ENCODE data around the gene CLTCL1. TPM values are rescaled to one million over a fixed set of nuclear protein-coding genes. Genes with fewer than 3 reads are reported as not detected.
"Not testable (repeated sequence)": the region's sequence is repeated elsewhere in the genome, so short reads cannot be mapped to it uniquely, and the experiment has no call there.

Gene CLTCL1
- total RNA-seq, 2 experiments from 2014 or later = 0.93 to 1.1 TPM

DNA sequence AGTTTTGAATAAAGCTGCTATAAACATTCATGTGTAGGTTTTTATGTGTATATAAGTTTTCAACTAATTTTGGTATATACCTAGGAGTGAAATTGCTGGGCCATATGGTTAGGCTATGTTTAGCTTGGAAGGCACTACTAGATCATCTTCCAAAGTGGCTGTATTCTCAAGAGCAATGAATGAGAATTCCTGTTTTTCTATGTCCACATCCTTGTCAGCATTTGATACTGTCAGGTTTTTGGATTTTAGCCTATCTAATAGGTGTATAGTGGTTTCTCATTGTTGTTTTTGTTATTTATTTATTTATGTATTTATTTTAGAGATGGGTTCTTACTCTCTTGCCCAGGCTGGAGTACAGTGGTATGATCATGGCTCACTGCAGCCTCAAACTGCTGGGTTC is 26.3 kb upstream of the CLTCL1 start:
- Mint-ChIP-seq H3K27me3 (no peaks in the 10 kb centered on the region), H3K4me3 (no peak overlapping the region), H3K9me3 (peaks cover 19% of the 10 kb centered on the region), H3K4me1 (no peaks in the 10 kb centered on the region), H3K36me3 (ENCODE audit: low read depth) (no peaks in the 10 kb centered on the region), H3K27ac (no peak overlapping the region)
- POLR2A ChIA-PET = no interaction called here
- CTCF ChIA-PET = no interaction called here
- DNase-seq = no peak

DNA sequence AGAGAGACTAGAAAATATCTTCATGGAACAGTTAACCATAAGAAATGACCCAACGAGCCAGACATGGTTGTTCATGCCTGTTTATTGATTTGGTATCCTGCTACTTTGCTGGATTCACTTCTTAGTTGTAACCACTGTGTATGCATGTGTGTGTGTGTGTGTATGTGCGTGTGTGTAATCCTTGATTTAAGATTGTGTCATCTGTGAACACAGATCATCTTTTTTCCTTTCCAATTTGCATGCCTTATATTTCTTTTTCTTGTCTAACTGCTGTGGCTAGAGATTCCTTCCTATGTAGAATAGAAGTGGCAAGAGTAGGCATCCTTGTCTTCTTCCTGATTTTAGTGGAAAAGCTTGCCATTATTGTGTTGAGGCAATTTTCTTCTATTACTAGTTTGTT is 16.4 kb upstream of the CLTCL1 start:
- no peaks in the 10 kb centered on the region for H3K36me3 Mint-ChIP-seq (ENCODE audit: low read depth)
- H3K4me3 Mint-ChIP-seq = no peak overlapping the region
- ChIA-PET POLR2A (no interaction called here), CTCF (no interaction called here)
- H3K27ac Mint-ChIP-seq = no peak overlapping the region
- peaks cover 2% of the 10 kb centered on the region for H3K27me3 Mint-ChIP-seq
- H3K9me3 Mint-ChIP-seq = no peaks in the 10 kb centered on the region
- no peak for DNase-seq
- no peaks in the 10 kb centered on the region for H3K4me1 Mint-ChIP-seq

DNA sequence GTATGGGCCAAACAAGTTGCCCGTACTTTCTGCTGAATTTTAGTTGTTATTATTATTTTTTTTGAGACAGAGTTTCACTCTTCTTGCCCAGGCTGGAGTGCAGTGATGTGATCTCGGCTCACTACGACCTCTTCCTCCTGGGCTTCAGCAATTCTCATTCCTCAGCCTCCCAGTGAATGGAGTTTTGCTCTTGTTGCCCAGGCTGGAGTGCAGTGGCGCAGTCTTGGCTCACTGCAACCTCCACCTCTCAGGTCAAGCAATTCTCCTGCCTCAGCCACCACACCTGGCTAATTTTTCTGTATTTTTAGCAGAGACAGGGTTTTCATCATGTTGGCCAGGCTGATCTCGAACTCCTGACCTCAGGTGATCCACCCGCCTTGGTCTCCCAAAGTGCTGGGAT is 15.0 kb upstream of the CLTCL1 start:
- H3K27me3 Mint-ChIP-seq; H3K36me3 Mint-ChIP-seq (ENCODE audit: low read depth); H3K27ac Mint-ChIP-seq; H3K4me1 Mint-ChIP-seq; H3K9me3 Mint-ChIP-seq; DNase-seq; H3K4me3 Mint-ChIP-seq; POLR2A ChIA-PET; CTCF ChIA-PET: not testable (repeated sequence)

DNA sequence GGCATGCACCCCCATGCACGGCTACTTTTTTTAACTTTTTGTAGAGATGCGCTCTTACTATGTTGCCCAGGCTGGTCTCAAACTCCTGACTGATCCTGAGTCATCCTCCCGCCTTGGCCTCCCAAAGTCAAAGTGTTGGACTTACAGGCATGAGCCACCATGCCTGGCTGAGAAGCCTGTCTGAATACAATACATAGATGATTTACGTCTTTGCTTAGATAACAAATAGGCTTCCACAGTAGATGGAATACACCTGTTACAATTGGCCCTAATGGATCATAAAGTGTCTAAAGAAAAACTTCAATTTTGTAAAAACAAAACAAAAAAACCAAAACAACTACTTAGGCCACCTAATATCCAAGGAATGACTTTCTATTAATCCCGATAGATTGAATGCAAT is 13.0 kb upstream of the CLTCL1 start:
- DNase-seq = no peak
- H3K27me3 Mint-ChIP-seq = peaks cover 2% of the 10 kb centered on the region
- H3K27ac Mint-ChIP-seq = no peak overlapping the region
- H3K4me3 Mint-ChIP-seq = no peak overlapping the region
- no peaks in the 10 kb centered on the region for H3K36me3 Mint-ChIP-seq (ENCODE audit: low read depth)
- H3K9me3 Mint-ChIP-seq = no peaks in the 10 kb centered on the region
- CTCF ChIA-PET = interaction anchor here (0.7 kb wide), 1 partner anchor 110 kb away, joined by 3 read pairs; no protein-coding TSS in a partner anchor
- no peaks in the 10 kb centered on the region for H3K4me1 Mint-ChIP-seq
- POLR2A ChIA-PET = no interaction called here

DNA sequence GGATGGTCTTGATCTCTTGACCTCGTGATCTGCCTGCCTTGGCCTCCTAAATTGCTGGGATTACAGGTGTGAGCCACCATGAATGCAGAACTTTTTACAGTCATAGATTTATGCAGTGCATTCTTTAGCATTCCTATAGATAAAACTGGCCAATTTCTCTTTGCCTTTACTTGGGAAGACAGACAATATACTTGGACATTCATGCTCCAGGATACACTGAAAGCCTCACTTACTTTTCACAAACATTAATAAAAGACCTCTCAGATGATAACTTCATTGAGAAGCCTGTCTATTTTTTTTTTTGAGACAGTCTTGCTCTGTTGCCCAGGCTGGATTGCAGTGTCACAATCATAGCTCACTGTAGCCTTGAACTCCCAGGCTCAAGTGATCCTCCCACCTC is 12.3 kb upstream of the CLTCL1 start:
- Mint-ChIP-seq H3K4me3 (no peak overlapping the region), H3K36me3 (ENCODE audit: low read depth) (no peaks in the 10 kb centered on the region), H3K9me3 (no peaks in the 10 kb centered on the region), H3K27ac (no peak overlapping the region), H3K27me3 (peaks cover 2% of the 10 kb centered on the region), H3K4me1 (no peaks in the 10 kb centered on the region)
- ChIA-PET POLR2A (no interaction called here), CTCF (no interaction called here)
- no peak for DNase-seq

DNA sequence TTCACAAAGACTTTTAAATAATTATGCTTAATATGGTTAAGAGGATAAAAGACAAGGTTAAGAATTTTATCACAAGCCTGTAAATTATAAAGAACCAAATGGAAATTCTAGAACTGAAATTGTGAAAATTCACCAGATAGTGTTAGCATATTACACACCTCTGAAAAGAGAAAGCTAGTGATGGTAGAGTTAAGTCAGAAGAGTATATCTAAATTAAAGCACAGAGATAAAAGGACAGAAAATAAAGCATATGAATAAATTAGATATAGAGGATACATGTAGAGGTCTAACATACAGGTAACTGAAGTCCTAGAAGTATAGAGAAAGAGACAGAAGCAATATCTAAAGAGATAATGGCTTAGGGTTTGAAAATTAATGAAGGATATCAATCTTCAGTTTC is 4.2 kb upstream of the CLTCL1 start:
- no peak for DNase-seq
- no peaks in the 10 kb centered on the region for H3K9me3 Mint-ChIP-seq
- H3K4me3 Mint-ChIP-seq = no peak overlapping the region
- no peak overlapping the region for H3K27ac Mint-ChIP-seq
- H3K4me1 Mint-ChIP-seq = peaks cover 10% of the 10 kb centered on the region
- ChIA-PET POLR2A (no interaction called here), CTCF (interaction anchor here (0.6 kb wide), 2 partner anchors 118 to 144 kb away, joined by 3 to 6 read pairs; no protein-coding TSS in a partner anchor)
- H3K36me3 Mint-ChIP-seq (ENCODE audit: low read depth) = no peaks in the 10 kb centered on the region
- H3K27me3 Mint-ChIP-seq = peaks cover 4% of the 10 kb centered on the region

DNA sequence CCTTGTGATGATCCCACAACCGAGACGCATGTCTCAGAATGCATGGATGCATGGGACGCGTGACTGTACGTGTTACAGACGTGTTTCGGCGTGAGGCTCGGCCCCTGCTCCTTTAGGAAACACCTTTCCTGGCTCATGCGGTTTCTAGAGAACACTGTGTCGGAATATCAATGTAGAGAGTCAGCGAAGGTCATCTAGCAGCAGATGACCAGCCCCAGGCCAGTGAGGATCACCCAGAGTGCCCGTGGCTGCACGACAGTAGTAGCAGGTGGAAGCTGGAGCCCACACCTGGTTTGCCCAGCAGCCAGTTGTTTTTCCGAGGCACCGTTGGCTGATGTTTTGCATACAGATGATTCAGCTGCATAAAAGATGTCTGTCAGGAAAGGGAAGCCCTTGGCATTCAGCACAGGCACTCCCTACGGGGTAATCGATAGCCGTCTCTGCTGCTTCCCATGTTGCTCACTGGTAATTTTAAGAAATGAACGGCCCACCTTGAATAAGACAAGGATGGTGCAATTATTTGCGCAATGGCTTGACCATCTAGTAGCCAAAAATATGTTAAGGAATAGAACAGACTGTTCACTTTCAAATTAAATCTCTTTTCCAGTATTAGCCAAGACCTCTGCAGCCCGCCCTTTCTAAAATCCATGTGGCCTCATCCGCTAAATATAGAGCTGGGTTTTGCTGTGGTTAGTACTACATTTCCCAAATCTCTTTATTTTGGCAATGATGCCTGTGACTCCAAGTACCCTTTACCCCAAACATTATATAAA is 1.1 kb upstream of the CLTCL1 start:
- DNase-seq = no peak
- peaks cover 26% of the 10 kb centered on the region for H3K27me3 Mint-ChIP-seq
- peaks cover 25% of the 10 kb centered on the region for H3K4me1 Mint-ChIP-seq
- no peaks in the 10 kb centered on the region for H3K36me3 Mint-ChIP-seq (ENCODE audit: low read depth)
- no peak overlapping the region for H3K27ac Mint-ChIP-seq
- H3K4me3 Mint-ChIP-seq = peak overlapping the region; percentile 82
- POLR2A ChIA-PET = interaction anchor here (0.9 to 1.6 kb wide), 4 partner anchors 127 to 187 kb away, joined by 3 to 7 read pairs (median 3); partner anchors contain the start of genes CDC45 and ESS2
- CTCF ChIA-PET = interaction anchor here (1.4 to 1.6 kb wide), 3 partner anchors 113 to 182 kb away, joined by 3 to 5 read pairs (median 3); partner anchors contain the start of gene ESS2
- no peaks in the 10 kb centered on the region for H3K9me3 Mint-ChIP-seq

DNA sequence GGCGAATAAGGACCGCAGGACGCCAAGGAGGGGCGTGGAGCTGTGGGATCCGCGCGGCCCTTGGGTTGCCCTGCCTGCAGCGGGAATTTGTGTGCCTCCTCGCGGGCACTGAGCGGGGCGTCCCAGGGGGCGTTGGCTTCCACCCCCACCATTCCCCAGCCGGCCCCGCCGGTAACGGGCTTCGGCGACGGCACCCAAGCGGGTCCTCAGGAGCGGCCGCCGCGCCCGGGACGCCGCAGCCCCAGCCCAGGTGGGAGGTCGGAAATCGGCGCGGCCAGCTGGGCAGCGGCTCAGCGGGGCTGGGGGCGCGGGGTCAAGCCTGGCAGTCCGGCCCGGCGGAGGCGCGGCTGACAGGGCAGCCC is 320 bp downstream of the CLTCL1 start:
- ChIA-PET CTCF (interaction anchor here (1.4 to 1.6 kb wide), 2 partner anchors 111 to 146 kb away, joined by 3 to 5 read pairs; partner anchors contain the start of gene ESS2), POLR2A (interaction anchor here (0.8 to 1.6 kb wide), 4 partner anchors 112 to 169 kb away, joined by 3 to 7 read pairs (median 4); partner anchors contain the start of genes DGCR2, ESS2, HIRA and SLC25A1)
- peak; percentile 23 for DNase-seq
- H3K27ac Mint-ChIP-seq = no peak overlapping the region
- H3K4me3 Mint-ChIP-seq = peak overlapping the region; percentile 67
- no peaks in the 10 kb centered on the region for H3K36me3 Mint-ChIP-seq (ENCODE audit: low read depth)
- H3K9me3 Mint-ChIP-seq = no peaks in the 10 kb centered on the region
- peaks cover 37% of the 10 kb centered on the region for H3K27me3 Mint-ChIP-seq
- peaks cover 25% of the 10 kb centered on the region for H3K4me1 Mint-ChIP-seq

DNA sequence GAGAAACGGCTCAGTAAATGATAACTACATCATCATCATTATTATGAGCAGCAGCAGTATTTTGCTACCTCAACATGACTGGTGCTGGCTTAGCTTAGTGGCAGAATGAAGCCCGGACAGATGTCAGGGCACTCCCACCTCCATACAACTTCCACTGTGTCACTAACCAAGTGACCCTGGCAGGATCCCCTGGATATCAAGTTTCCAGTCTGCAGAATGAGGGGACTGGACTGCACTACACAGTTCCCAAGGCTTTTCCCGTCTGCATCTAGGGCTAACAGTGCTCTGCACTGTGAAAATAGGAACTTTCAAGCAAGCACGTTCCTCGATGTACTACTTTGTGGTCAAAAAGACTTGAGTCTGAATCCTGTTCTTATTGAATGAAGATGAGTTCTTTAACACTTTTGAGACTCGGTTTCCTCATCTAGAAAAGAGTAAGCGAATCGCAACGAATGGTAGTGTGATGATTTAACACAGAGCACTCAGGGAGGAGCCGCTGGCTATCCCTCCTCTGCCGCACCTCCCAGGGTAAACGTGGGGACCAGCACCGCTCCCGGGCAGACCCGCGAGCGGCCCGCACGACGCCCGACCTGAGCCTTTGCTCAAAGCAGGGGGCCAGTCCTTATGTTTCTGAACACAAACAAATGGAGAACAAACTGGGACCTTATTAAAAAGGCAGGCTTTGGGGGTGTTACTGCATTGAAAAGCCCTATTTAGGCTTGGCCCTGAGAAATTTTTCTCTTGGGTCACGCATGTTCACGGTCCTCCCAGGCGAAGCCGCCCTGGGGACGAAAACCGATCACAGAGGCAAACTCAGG is 910 bp downstream of the CLTCL1 start:
- Mint-ChIP-seq H3K27ac (no peak overlapping the region), H3K36me3 (ENCODE audit: low read depth) (no peaks in the 10 kb centered on the region), H3K27me3 (peaks cover 37% of the 10 kb centered on the region), H3K9me3 (no peaks in the 10 kb centered on the region), H3K4me3 (peak overlapping the region; percentile 67), H3K4me1 (peaks cover 25% of the 10 kb centered on the region)
- ChIA-PET CTCF (interaction anchor here (1.4 to 1.6 kb wide), 2 partner anchors 111 to 146 kb away, joined by 3 to 5 read pairs; partner anchors contain the start of gene ESS2), POLR2A (interaction anchor here (1.1 to 1.6 kb wide), 3 partner anchors 18 to 146 kb away, joined by 3 to 7 read pairs (median 3); partner anchors contain the start of genes ESS2 and HIRA)
- DNase-seq = no peak

DNA sequence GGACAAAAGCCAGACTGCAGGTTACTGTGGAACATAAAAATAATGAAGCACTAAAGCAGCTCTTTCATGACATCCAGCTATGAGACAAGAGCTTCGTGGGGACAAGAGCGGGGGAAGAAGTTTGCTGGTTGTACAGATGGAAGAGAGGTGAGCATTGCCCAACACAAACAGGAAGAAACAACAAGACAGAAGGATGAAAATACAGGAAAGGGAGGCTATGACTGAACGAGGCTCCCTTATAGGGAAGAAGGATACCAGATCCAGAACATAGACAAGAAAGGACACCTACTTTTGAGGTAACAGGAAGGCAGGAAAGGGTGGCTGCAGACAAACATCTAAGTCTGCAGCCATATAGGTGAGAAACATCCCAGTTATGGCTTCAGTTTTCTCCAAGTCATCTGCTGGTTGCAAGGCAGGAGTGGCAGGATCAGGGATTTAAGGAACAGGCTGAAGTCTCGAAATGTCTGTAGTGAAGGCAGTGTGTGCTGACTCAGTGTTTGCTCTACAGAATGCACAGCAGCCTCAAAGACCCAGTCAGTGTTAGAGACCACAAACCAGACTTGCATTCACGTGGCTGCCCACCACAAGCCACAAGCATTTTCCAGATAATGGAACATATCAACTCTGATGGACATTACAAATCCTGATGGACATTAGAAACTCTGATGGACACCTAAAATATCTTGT is 1.9 kb downstream of the CLTCL1 start:
- no peak overlapping the region for H3K27ac Mint-ChIP-seq
- H3K4me1 Mint-ChIP-seq = peaks cover 25% of the 10 kb centered on the region
- no peaks in the 10 kb centered on the region for H3K36me3 Mint-ChIP-seq (ENCODE audit: low read depth)
- peak; percentile 22 for DNase-seq
- ChIA-PET CTCF (no interaction called here), POLR2A (interaction anchor here (1.1 kb wide), 1 partner anchor 17 kb away, joined by 3 read pairs; no protein-coding TSS in a partner anchor)
- no peak overlapping the region for H3K4me3 Mint-ChIP-seq
- no peaks in the 10 kb centered on the region for H3K9me3 Mint-ChIP-seq
- H3K27me3 Mint-ChIP-seq = peaks cover 37% of the 10 kb centered on the region

DNA sequence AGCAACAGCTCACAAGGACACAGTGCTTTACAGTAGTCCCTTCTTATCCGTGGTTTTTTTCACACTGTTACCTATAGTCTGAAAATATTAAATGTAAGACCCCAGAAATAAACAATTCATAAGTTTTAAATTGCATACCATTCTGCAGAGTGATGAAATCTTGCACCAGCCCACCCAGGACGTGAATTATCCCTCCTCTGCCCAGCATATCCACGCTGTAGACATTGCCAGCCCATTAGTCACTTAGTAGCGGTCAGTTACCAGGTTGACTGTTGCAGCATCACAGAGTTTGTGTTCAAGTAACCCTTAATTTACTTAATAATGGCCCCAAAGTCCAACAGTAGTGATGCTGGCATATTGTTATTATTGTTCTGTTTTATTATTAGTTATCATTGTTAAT is 3.6 kb downstream of the CLTCL1 start:
- no peak for DNase-seq
- H3K27me3 Mint-ChIP-seq = peaks cover 37% of the 10 kb centered on the region
- no peaks in the 10 kb centered on the region for H3K9me3 Mint-ChIP-seq
- H3K4me3 Mint-ChIP-seq = no peak overlapping the region
- peaks cover 25% of the 10 kb centered on the region for H3K4me1 Mint-ChIP-seq
- no peaks in the 10 kb centered on the region for H3K36me3 Mint-ChIP-seq (ENCODE audit: low read depth)
- POLR2A ChIA-PET = no interaction called here
- CTCF ChIA-PET = no interaction called here
- H3K27ac Mint-ChIP-seq = no peak overlapping the region

DNA sequence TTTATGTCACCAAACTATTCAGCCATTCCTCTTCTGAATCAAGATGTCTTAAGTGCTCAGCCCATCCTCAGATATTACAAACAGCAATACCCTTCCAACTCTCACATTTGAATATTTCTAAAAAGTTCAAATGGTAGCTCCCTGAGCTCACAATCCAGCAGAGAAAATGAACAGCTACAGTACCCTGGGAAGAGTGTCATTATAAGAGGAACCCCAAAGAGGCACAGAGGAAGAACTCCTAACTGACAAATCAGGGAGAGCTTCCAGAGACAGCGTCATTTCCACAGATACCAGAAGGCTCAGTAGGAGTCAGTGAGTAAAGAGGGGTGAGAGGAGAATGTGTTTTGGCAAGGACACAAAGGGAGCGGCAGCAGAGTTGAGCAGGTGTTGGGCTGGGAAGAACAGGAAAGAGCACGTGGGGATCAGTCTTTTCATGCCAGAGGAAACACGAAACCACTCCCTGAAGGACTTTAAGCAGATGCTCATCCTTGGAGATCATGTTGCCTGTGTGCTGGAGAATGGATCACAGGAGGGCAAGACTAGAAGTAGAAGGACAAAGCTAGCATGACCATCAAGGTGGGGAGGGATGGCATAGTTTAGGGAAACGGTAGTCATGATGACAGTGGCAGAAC is 4.3 kb downstream of the CLTCL1 start:
- ChIA-PET POLR2A (no interaction called here), CTCF (no interaction called here)
- Mint-ChIP-seq H3K4me1 (peaks cover 21% of the 10 kb centered on the region), H3K36me3 (ENCODE audit: low read depth) (no peaks in the 10 kb centered on the region), H3K27ac (no peak overlapping the region), H3K9me3 (no peaks in the 10 kb centered on the region), H3K4me3 (no peak overlapping the region), H3K27me3 (peaks cover 37% of the 10 kb centered on the region)
- DNase-seq = no peak

Measured in activated CD4-positive, alpha-beta memory T cell treated with anti-CD3 and anti-CD28 coated beads, Interleukin-2, amount 10 ng/mL, durations not matched to agents 7 days and 5 days (primary cell).